Smooth muscle cell (in vitro differentiated cells): ENCODE data around the gene SYPL1. TPM values are rescaled to one million over a fixed set of nuclear protein-coding genes. Genes with fewer than 3 reads are reported as not detected.
A peak's percentile ranks its signal among the peaks of the same experiment; 100 is the strongest.

Experiments
- DNase-seq: peaks from one replicate; lab custom pipeline; 2025; ENCODE audit not compliant: unreplicated experiment; lab: John Stamatoyannopoulos, UW
- H2AFZ ChIP-seq: fragments of 200-600 bp; sonication (generic); 2 replicates; pipeline ENCODE4 v1.6.0; 2016; ENCODE audit warnings: antibody characterized with exemption, low read depth, mild to moderate bottlenecking
- H3F3A ChIP-seq: fragments of 200-600 bp; sonication (generic); 2 replicates; pipeline ENCODE4 v1.6.0; 2017; ENCODE audit warnings: antibody characterized with exemption, low read depth
- H3K27ac ChIP-seq: fragments of 200-600 bp; sonication (generic); 2 replicates; pipeline ENCODE4 v1.5.1; 2016; ENCODE audit warnings: low read depth, mild to moderate bottlenecking
- H3K27me3 ChIP-seq: fragments of 200-600 bp; sonication (generic); 2 replicates; pipeline ENCODE4 v1.6.1; 2016; ENCODE audit warnings: low read depth, mild to moderate bottlenecking
- H3K36me3 ChIP-seq: fragments of 200-600 bp; sonication (generic); 2 replicates; pipeline ENCODE4 v1.5.1; 2016; ENCODE audit warnings: low read depth
- H3K4me1 ChIP-seq: fragments of 200-600 bp; sonication (generic); 2 replicates; pipeline ENCODE4 v1.5.1; 2016; ENCODE audit warnings: low read depth
- H3K4me2 ChIP-seq: fragments of 200-600 bp; sonication (generic); 2 replicates; pipeline ENCODE4 v1.6.0; 2016; ENCODE audit warnings: mild to moderate bottlenecking
- H3K4me3 ChIP-seq: fragments of 200-600 bp; sonication (generic); 2 replicates; pipeline ENCODE4 v1.5.1; 2016; ENCODE audit warnings: mild to moderate bottlenecking
- H3K79me2 ChIP-seq: fragments of 200-600 bp; sonication (generic); 2 replicates; pipeline ENCODE4 v1.6.0; 2016; ENCODE audit warnings: low read depth, mild to moderate bottlenecking
- H3K9ac ChIP-seq: fragments of 200-600 bp; sonication (generic); 2 replicates; pipeline ENCODE4 v1.6.0; 2016; ENCODE audit warnings: low read depth
- H3K9me3 ChIP-seq: fragments of 200-600 bp; sonication (generic); replicated peaks from 2 replicates; pipeline ENCODE4 v1.5.1; 2016; ENCODE audit warnings: low read depth
- H4K20me1 ChIP-seq: fragments of 200-600 bp; sonication (generic); 2 replicates; pipeline ENCODE4 v1.6.0; 2016; ENCODE audit warnings: low read depth
- WGBS: methylation state at CpG from one replicate; pipeline ENCODE4 v1.1.7; 2016; ENCODE audit warnings: low lambda C conversion rate; 5-methylcytosine and 5-hydroxymethylcytosine counted together
- polyA plus RNA-seq: library from polyadenylated mRNA; unstranded; fragments of >200 nt; fragmentation: Nextera tagmentation; extraction: Ambion mirVana; gene quantifications from 2 replicates; pipeline ENCODE4 v1.2.1, GENCODE V29; 2016
- total RNA-seq: library from RNA; depleted of rRNA; stranded (reverse); fragments of >200 nt; gene quantifications from 2 replicates; pipeline ENCODE4 v1.2.3, GENCODE V29; 2014
- TF ChIP-seq, protein P1 (sequence below): fragments of 200-600 bp; sonication (generic); IDR thresholded peaks from 2 replicates; pipeline ENCODE4 v1.5.1; 2017; ENCODE audit warnings: borderline replicate concordance, mild to moderate bottlenecking, antibody characterized with exemption; ENCODE audit not compliant: insufficient read depth, poor library complexity, severe bottlenecking

SYPL1 gene
- total and polyA plus RNA-seq, 2 experiments from 2014 or later: 75.2 to 107 TPM

DNA sequence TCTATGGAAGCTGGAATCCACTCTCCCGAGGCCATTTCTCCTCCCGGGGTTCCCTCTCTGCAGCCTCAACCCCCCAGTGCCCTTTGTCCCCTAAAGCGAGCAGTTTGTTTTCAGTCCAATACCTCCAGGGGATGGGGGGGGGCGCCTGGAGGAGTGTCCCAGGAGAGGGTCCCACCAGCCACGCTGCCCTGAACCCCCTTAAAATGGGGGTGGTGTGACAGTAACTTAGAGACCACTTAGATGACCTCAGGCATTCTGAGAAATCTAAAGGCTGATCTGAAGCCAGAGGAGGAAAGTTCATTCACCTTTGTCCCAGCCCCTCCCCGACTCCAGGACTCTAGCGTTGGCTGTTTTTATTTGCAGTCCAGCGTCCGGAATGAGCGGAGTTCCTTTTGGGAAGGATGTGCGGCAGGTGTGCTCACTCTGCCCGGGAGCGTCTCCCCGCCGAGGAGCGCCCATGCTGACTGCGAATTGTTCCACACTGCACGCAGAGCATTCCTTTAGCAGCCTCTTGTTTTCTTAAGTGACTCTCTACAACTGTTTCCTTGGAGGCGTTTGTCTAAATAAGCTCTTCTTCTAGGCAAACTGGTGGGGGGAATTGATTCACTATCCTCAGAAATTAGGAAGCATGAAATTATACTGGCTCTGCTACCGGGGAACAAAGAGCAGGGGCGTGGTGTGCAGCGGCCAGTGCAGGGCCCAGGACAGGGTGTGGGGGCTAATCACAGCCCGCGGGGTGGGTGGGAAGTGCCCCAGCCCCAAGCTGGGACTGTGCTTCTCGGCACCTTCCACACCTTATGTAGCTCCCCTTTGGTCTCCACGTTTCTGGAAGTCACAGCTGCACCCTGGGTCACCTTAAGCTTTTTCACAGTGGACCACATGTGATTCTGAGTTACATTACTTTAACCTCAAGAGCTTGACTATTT, 46.3 kb downstream of the SYPL1 start:
- TF ChIP-seq, protein P1, sequence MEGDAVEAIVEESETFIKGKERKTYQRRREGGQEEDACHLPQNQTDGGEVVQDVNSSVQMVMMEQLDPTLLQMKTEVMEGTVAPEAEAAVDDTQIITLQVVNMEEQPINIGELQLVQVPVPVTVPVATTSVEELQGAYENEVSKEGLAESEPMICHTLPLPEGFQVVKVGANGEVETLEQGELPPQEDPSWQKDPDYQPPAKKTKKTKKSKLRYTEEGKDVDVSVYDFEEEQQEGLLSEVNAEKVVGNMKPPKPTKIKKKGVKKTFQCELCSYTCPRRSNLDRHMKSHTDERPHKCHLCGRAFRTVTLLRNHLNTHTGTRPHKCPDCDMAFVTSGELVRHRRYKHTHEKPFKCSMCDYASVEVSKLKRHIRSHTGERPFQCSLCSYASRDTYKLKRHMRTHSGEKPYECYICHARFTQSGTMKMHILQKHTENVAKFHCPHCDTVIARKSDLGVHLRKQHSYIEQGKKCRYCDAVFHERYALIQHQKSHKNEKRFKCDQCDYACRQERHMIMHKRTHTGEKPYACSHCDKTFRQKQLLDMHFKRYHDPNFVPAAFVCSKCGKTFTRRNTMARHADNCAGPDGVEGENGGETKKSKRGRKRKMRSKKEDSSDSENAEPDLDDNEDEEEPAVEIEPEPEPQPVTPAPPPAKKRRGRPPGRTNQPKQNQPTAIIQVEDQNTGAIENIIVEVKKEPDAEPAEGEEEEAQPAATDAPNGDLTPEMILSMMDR: no peak
- Histone ChIP-seq H3K79me2 (no peaks in the 10 kb centered on the region), H3K27ac (peak overlapping the region; percentile 43), H4K20me1 (no peaks in the 10 kb centered on the region), H3K9ac (peak overlapping the region; percentile 2), H2AFZ (peak overlapping the region; percentile 44), H3K4me2 (peak overlapping the region; percentile 60), H3K9me3 (no peaks in the 10 kb centered on the region), H3F3A (no peaks in the 10 kb centered on the region), H3K27me3 (no peaks in the 10 kb centered on the region), H3K4me1 (peaks cover 10% of the 10 kb centered on the region), H3K4me3 (no peak overlapping the region), H3K36me3 (no peaks in the 10 kb centered on the region)
- WGBS: 89% methylated on average over 26 of the region's 26 CpGs
- no peak for DNase-seq

DNA sequence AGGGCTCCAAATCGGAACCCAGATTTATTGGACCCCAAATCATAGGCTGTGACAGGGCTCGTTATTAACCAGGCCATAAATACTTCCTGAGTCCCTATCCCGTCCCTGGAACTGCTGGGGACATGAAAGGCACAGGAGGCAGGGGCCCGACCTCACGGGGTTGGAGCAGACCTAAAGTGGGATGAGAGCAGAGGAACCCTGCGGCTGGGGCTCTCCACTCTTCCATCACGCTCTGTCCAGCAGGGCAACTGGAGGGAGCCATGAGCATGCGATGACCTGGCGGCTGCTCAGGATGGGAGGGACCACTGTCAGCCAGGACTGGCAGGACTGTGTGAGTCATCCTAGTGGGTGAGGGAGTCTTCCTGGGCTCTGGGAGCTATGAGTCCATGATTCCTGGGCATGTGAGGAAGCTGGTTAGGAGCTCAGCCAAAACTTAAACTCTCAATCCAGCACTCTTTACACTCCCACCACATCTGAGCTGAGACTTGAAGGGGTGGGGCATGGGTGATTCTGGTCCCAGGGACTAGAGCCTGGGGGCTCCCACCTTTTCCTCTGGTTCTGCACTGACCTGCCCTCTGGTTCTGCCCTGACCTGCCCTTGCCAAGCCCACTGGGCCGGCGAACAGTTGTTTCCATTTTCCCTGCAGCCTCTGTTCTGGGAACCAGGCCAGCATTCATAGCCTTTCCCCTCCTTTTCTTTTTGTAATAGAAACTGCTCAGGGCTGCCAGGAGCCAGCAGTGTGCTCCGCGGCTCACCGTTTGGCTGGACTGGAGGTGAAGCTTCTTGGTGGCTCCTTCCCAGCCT, 47.1 kb downstream of the SYPL1 start:
- peaks cover 10% of the 10 kb centered on the region for H3K4me1 ChIP-seq
- H4K20me1 ChIP-seq: no peaks in the 10 kb centered on the region
- no peaks in the 10 kb centered on the region for H3K27me3 ChIP-seq
- H3K9me3 ChIP-seq: no peaks in the 10 kb centered on the region
- H3F3A ChIP-seq: no peaks in the 10 kb centered on the region
- peak; percentile 45 for DNase-seq
- 57% methylated on average over 14 of the region's 14 CpGs for WGBS
- no peaks in the 10 kb centered on the region for H3K36me3 ChIP-seq
- H3K9ac ChIP-seq: peak overlapping the region; percentile 2
- no peak overlapping the region for H3K4me3 ChIP-seq
- peak overlapping the region; percentile 60 for H3K4me2 ChIP-seq
- TF ChIP-seq, protein P1: no peak
- no peaks in the 10 kb centered on the region for H3K79me2 ChIP-seq
- H3K27ac ChIP-seq: peak overlapping the region; percentile 43
- peak overlapping the region; percentile 44 for H2AFZ ChIP-seq

DNA sequence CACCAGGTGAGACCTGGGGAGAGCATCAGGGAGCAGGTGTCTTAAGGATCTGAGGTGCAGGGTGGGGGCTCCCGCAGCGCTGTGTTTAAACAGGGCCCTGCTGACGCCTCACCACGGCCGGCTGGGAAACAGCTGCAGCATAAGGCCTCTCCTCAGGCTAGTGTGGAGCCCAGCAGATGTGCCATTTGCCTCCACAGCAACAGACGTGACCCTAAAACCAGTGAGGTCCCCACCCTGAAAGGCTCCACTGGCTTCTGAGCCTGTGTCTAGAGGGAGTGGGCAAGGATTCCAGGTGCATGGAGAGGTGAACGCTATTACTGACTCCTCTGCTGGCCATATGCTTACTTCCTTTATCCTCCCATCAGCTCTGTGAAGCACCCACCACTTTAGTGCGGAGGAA, 47.8 kb downstream of the SYPL1 start:
- DNase-seq: no peak
- WGBS: 92% methylated on average over 8 of the region's 8 CpGs
- H3K4me2 ChIP-seq: no peak overlapping the region
- peaks cover 10% of the 10 kb centered on the region for H3K4me1 ChIP-seq
- H3F3A ChIP-seq: no peaks in the 10 kb centered on the region
- TF ChIP-seq, protein P1: no peak
- H2AFZ ChIP-seq: no peak overlapping the region
- H3K4me3 ChIP-seq: no peak overlapping the region
- no peaks in the 10 kb centered on the region for H3K79me2 ChIP-seq
- H3K27me3 ChIP-seq: no peaks in the 10 kb centered on the region
- no peak overlapping the region for H3K9ac ChIP-seq
- no peaks in the 10 kb centered on the region for H3K36me3 ChIP-seq
- no peak overlapping the region for H3K27ac ChIP-seq
- no peaks in the 10 kb centered on the region for H4K20me1 ChIP-seq
- H3K9me3 ChIP-seq: no peaks in the 10 kb centered on the region
